Mononuclear cell (primary cell): ENCODE results near the gene HSF2BP. TPM values are rescaled to one million over a fixed set of nuclear protein-coding genes. Genes with fewer than 3 reads are reported as not detected.
"Not testable (repeated sequence)": the region's sequence is repeated elsewhere in the genome, so short reads cannot be mapped to it uniquely, and the experiment has no call there.

Experiments used
- H3K27me3 ChIP-seq: 2 replicates; pipeline ENCODE4 v1.6.0; 2011; ENCODE audit warnings: low read length, control low read depth; ENCODE audit not compliant: insufficient read depth
- H3K4me1 ChIP-seq: 2 replicates; pipeline ENCODE4 v1.5.1; 2011; ENCODE audit warnings: mild to moderate bottlenecking, low read length, control low read depth; ENCODE audit not compliant: insufficient read depth
- H3K4me3 ChIP-seq: 2 replicates; pipeline ENCODE4 v1.5.1; 2011; ENCODE audit warnings: mild to moderate bottlenecking, low read length, moderate library complexity
- H3K9me3 ChIP-seq: 2 replicates; pipeline ENCODE4 v1.5.1; 2011; ENCODE audit warnings: low read depth, mild to moderate bottlenecking, control low read depth, low read length
- total RNA-seq: library from RNA; depleted of rRNA; stranded (reverse); fragments of >200 nt; gene quantifications from one replicate; pipeline ENCODE4 v1.2.3, GENCODE V29; 2012

HSF2BP gene
- total RNA-seq, 1 donor = 0.42 TPM

DNA sequence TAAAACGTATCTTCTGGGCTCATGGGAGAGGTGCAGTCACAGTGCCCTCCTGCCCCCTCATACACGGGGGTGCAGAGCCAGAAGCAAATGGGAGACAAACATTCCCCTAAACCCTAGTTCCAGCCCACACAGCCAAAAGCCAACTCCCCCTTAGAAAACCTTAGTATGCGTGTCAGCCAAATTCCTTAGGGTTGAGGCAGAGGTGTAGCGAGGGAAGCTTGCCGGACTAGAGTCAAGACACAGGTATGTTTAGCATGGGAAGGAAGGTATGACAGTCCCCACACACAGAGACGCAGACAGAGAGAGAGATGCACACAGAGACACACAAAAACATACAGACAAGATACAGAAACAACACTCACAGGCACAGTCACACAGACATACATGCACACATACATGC, 141.6 kb downstream of the HSF2BP start:
- not testable (repeated sequence) for H3K27me3 ChIP-seq, H3K4me1 ChIP-seq

DNA sequence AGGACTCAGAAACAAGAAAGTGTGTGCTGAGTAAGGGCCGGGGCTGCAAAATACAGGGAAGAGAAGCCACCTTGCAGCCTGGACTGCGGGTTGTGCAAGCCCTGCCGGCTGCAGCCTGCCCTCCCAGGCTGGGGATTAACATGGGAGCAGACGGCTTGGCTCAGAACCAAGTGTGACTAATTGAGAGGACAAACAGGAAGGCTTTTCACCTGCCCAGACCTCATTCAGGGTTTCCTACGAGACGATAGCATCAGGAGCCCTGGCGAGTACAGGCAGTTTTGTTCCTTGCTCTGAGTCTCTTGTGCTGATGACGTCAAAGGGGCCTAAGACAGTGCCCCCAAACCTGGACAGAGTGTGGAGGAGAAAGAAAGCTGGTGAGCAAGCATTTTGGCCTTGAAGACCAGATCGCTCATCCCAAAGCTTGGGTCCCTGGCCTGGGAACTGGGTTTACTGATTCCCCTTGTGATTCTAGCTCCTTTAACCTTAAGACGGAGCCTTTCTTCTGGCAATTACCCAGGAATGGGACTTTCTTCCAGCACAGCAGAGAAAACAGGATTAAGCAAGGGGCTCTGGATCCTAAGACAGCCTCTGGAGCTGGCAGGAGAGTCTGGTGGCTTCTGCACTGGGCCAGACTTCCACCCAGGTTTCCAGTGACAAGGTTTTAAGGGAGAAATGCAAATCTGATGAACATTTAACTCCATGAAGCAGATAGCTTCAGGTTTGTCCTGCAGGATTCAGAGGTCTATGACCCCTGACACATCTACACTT, 142.2 kb downstream of the HSF2BP start:
- H3K27me3 ChIP-seq, H3K9me3 ChIP-seq, H3K4me3 ChIP-seq, H3K4me1 ChIP-seq: not testable (repeated sequence)

More for the DNA sequence above, 141.6 kb downstream of the HSF2BP start:
- not testable (repeated sequence) for H3K9me3 ChIP-seq, H3K4me3 ChIP-seq

- H3K4me3 ChIP-seq, H3K4me1 ChIP-seq, H3K9me3 ChIP-seq, H3K27me3 ChIP-seq: not testable (repeated sequence)
Observed at GRCh38 chr21:43516295-43516847, 142.9 kb downstream of the HSF2BP start.

DNA sequence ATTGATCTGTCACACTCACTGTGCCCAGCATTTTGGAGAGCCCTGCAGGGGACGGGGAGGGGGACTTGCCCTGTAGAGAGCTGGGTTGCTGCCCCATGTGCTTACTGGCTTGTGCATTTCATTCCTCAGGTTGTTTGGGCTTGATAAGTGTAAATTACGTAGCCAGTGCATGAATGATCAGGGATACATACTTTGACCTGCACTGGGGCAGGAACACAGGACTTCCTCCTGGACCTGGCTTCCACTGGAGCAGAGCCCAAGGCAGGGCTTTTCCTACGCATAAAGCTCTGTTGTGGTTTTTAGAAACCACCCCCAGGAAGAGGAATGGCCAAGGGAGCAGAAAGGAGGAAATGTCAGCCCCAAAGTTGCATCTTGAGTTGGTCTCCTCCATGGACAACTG, 144.5 kb downstream of the HSF2BP start:
- H3K9me3 ChIP-seq, H3K27me3 ChIP-seq, H3K4me1 ChIP-seq, H3K4me3 ChIP-seq: not testable (repeated sequence)

DNA sequence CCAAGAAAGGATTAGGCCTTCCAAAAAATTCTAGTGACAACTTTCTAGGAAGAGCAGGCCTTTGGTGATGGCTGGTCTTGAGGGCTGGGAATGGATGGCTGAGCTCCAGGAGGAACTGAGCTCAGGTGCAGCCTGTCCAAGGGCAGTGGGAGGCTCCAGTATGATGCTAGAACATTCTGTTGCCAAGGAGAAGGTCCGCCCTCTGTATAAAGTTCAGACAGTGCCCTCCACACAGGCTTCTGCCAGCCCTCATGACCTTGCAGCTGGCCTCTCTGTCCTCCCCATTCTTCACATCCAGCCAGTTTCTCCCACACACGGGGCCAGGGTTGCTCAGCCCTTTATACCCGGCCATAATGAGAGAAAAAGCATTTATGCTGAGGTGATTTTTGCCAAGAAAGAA, 146.3 kb downstream of the HSF2BP start:
- not testable (repeated sequence) for H3K9me3 ChIP-seq, H3K4me3 ChIP-seq, H3K27me3 ChIP-seq, H3K4me1 ChIP-seq

GRCh38 chr21:43511209-43511608, 148.1 kb downstream of the HSF2BP start:
- not testable (repeated sequence) for H3K4me3 ChIP-seq, H3K27me3 ChIP-seq, H3K9me3 ChIP-seq, H3K4me1 ChIP-seq

DNA sequence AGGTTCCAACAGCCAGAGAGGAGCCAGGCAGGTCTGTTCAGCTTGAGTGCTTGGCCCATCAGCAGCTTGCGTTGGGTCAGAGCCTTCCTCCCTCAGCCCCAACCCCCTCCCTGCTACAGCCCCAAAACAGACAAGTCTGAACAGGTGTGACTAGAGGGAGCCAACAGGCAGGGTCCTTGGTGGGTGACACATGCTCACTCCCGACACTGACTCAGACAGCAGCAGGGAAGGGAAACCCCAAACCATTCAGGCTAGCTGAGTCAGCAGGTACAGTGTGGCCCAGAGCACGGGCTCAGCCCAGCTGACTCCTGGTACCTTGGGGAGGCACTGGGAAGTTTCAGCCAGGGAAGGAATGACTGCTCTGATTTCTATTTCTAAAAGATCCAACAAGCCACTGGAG, 148.6 kb downstream of the HSF2BP start:
- not testable (repeated sequence) for H3K9me3 ChIP-seq, H3K4me1 ChIP-seq, H3K4me3 ChIP-seq, H3K27me3 ChIP-seq

GRCh38 chr21:43503892-43504291, 155.4 kb downstream of the HSF2BP start:
- not testable (repeated sequence) for H3K4me3 ChIP-seq, H3K27me3 ChIP-seq, H3K9me3 ChIP-seq, H3K4me1 ChIP-seq

DNA sequence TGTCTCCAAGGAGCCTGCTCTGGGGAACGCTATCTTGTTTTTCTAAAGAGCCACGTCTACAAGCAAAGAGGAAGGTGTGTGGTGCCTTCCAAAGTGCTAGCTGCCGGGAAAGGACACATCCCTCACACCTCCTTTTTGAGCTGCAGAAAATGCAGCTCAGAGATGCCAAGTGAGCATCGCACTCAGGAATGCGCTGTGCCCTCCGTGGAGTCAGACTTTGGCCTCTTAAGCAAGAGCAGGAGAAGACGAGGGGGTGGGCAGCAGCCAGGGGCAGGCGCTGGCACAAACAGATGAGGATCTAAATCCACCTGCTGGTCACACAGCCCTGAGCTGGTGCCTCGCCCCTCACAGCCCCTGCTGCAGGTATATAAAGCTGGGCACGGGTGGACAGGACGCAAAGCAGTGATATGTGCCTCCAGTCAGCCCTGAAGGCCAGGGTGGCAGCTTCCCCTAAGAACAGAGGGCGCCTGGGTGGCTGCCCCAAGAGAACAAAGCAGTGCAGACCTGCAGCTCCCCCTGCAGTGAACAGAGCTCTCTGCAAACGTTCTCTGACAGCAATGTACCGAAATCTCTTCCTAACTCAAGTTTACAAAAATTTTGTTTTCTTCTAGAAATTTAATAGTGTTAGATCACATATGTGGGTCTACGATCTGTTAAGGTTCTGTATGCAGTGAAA, 156.1 kb downstream of the HSF2BP start:
- not testable (repeated sequence) for H3K27me3 ChIP-seq, H3K4me1 ChIP-seq, H3K9me3 ChIP-seq, H3K4me3 ChIP-seq

DNA sequence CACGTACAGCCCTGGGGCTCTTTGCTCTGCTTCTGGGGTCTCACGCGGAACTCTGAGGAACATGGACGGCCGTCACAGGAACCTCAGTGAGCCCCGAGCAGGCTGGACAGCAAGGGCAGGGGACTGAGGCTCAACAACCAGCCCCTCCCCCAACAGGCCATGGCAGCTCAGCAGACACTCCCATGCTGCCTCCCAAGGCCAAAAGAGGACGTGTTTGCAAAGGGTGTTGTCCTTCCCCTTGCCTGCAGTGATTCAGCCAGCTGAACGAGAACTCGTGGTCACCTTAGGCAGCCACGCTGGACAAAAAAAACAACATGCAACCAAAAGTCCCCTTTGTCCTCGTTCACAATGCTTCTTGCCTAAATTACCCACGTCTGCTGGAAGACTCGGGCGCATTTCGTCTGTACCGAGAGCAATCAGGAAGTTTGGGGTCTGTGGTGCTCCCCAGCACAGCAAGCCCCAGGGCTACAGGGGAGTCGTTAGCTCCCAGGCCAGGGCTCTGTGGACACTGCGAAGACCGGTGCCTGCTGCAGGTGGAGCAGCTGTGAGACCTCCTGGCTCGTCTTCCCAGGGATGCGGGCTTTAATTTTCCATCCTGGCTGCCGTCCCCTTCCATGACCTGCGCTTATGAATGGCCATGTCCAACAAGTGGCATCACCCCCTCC, 156.7 kb downstream of the HSF2BP start:
- not testable (repeated sequence) for H3K4me1 ChIP-seq, H3K4me3 ChIP-seq, H3K9me3 ChIP-seq, H3K27me3 ChIP-seq

DNA sequence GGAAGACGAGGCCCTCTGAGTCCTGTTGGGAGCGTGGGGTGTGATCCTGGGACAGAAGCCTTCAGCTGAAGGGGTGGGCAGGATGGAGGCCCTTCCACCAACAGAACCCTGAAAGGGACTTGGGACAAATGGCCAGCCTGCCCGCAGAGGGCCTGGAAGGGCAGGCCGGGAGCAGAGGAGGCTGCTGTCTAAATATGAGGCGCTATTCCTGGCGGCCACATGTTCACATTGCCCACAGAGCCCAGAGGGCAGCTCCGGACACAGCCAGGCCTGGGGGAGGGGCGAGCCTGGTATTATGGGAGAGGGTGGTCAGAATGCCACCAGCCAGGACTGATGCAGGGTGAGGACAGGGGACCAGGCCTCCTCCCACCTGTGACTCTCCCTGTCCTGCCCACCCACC, 160.4 kb downstream of the HSF2BP start:
- H3K9me3 ChIP-seq, H3K27me3 ChIP-seq, H3K4me3 ChIP-seq, H3K4me1 ChIP-seq: not testable (repeated sequence)

- not testable (repeated sequence) for H3K27me3 ChIP-seq, H3K4me3 ChIP-seq, H3K4me1 ChIP-seq, H3K9me3 ChIP-seq
Observed at GRCh38 chr21:43498065-43498464, 161.2 kb downstream of the HSF2BP start.

DNA sequence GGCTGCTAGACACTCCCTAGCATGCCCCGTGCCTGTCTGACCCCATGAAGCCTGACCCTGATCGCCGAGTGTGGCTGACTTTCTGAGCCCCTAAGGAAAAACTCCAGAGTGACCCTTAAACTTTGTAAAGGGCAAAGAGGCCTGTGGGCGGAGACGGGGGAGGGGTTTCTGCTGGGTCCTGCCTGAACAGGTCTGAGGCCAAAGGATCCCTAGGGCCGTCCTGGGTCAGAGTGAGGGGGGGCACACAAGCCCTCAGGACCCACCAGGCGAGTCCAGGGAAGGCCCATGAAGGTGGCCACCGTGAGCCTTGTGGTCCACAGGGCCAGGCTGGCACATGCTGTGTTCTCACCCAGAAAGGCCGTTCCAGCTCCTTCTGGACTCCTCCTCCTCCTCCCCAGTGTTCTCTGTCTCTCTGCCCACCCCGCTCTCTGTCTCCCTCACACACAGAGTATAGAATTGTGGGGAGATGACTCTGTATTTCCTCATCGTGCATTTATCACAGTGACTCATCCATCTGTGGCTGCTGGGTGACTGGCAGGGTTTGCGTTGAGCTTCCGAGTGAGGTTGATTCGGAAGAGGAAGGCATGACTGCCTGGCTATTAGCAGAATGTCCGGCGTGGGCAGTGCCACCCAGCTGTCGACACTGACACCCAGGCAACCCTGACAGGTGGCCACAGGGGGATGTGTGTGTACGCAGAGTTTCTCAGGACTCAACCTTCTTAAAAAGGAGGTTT, 164.8 kb downstream of the HSF2BP start:
- H3K4me1 ChIP-seq = not testable (repeated sequence)

GRCh38 chr21:43493471-43493870, 165.8 kb downstream of the HSF2BP start:
- H3K9me3 ChIP-seq, H3K4me3 ChIP-seq, H3K27me3 ChIP-seq, H3K4me1 ChIP-seq: not testable (repeated sequence)

More for the DNA sequence above, 164.8 kb downstream of the HSF2BP start:
- not testable (repeated sequence) for H3K27me3 ChIP-seq, H3K9me3 ChIP-seq, H3K4me3 ChIP-seq

DNA sequence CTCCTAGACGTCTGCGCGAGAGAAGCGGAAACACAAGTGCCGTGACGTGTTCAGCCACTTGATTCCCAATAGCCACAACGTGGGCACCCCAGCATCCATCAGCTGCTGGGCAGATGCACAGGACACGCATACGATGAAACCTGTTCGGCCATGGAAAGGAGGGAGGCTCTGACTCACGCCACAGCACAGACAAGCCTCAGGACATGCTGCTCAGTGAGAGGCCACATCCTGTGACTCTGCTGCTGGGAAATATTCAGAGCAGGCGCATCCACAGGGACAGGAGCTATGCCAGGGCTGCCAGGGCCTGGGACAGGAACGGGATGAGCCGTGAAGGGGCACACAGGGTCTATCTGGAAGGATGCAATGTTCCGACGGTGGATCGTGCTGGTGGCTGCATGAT, 171.1 kb downstream of the HSF2BP start:
- not testable (repeated sequence) for H3K4me1 ChIP-seq, H3K9me3 ChIP-seq, H3K4me3 ChIP-seq, H3K27me3 ChIP-seq
